ENCODE measurements around the gene BCAR1.

BCAR1 gene

GRCh38 chr16:75188832-75189477 lies 62.5 kb downstream of the BCAR1 start:
- no peak overlapping the region for H3K27ac ChIP-seq
- TF ChIP-seq CTCF (conservative IDR thresholded peaks at IDR 0.05; ENCODE audit: low read depth), result no peak
- ChIA-PET CTCF (interaction anchor here (0.9 kb wide), 1 partner anchor 327 kb away, joined by 3 read pairs; no protein-coding TSS in a partner anchor), POLR2A (ENCODE audit: low non-redundant PET) (no interaction called here)
- DNase-seq (ENCODE audit: low spot score), result peak; percentile 36

GRCh38 chr16:75181630-75182029 lies 69.8 kb downstream of the BCAR1 start:
- no peak for DNase-seq (ENCODE audit: low spot score)
- POLR2A ChIA-PET (ENCODE audit: low non-redundant PET), result no interaction called here
- no peak overlapping the region for H3K27ac ChIP-seq
- no peak for TF ChIP-seq CTCF (conservative IDR thresholded peaks at IDR 0.05; ENCODE audit: low read depth)
- CTCF ChIA-PET, result interaction anchor here (0.6 kb wide), 1 partner anchor 307 kb away, joined by 6 read pairs; no protein-coding TSS in a partner anchor

GRCh38 chr16:75179208-75179607 lies 72.2 kb downstream of the BCAR1 start:
- CTCF ChIA-PET, result no interaction called here
- TF ChIP-seq CTCF (conservative IDR thresholded peaks at IDR 0.05; ENCODE audit: low read depth), result no peak
- H3K27ac ChIP-seq, result no peak overlapping the region
- POLR2A ChIA-PET (ENCODE audit: low non-redundant PET), result no interaction called here
- DNase-seq (ENCODE audit: low spot score), result no peak

Data from RWPE1 (cell line).